K562 treated with DMSO at 1 percent for 24 hours (cell line): ENCODE data around the gene PCCA. TPM values are rescaled to one million over a fixed set of nuclear protein-coding genes. Genes with fewer than 3 reads are reported as not detected.

Experiments
- total RNA-seq: library from RNA; unstranded; fragments of 300-600 nt; gene quantifications from 2 replicates; pipeline ENCODE4 v1.2.3, GENCODE V29; 2022; ENCODE audit warnings: low read depth; ENCODE audit not compliant: insufficient read depth

The PCCA gene, protein sequence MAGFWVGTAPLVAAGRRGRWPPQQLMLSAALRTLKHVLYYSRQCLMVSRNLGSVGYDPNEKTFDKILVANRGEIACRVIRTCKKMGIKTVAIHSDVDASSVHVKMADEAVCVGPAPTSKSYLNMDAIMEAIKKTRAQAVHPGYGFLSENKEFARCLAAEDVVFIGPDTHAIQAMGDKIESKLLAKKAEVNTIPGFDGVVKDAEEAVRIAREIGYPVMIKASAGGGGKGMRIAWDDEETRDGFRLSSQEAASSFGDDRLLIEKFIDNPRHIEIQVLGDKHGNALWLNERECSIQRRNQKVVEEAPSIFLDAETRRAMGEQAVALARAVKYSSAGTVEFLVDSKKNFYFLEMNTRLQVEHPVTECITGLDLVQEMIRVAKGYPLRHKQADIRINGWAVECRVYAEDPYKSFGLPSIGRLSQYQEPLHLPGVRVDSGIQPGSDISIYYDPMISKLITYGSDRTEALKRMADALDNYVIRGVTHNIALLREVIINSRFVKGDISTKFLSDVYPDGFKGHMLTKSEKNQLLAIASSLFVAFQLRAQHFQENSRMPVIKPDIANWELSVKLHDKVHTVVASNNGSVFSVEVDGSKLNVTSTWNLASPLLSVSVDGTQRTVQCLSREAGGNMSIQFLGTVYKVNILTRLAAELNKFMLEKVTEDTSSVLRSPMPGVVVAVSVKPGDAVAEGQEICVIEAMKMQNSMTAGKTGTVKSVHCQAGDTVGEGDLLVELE
- 6.5 and 13.4 TPM in 2 replicates for total RNA-seq

DNA sequence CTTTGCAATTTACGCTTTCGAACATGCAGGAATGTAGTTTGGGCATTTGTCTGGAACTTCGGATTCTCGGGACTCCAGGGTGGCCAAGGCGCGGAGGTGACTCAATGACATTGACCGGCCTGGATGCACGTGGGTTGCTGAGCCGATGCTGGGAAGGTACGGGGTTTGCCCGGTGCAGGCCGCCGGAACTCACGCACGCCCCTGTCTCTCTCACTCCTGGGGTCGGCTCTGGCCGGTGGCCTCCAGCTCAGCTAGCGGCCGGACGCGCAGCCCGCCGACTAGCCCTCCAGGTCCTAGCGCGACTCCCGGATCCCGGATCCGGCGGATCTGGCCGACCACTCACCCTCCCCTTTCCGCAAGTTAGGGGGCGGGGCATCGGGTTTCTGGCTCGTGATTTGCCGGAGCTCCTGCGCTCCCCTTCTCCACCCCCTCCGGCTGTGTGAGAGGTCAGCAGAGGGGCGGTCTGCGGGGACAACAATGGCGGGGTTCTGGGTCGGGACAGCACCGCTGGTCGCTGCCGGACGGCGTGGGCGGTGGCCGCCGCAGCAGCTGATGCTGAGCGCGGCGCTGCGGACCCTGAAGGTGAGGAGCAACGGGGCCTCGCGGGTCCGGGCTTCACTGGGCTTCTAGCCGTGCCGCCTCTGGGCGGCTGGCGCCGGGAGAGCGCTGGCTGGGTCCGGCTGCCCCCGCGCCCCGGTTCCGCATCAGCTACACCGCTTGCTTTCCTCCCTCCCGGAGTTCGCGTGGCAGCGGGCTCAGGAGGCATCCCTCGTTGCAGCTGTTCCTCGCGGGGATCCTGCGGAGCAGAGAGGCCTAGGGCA lies at the start of gene PCCA:
Gene PCCA, plus strand, starts transcription at position 450 of the 821 bp plus-strand sequence. Its CDS starts 28 bp downstream, at position 478.

Other genes with a start within 250 kb of the PCCA start
- gene ZIC5, start 117.3 kb upstream of the PCCA start, total RNA-seq, result 0.23 and 0.73 TPM in 2 replicates
- 6.3 and 7.1 TPM in 2 replicates for gene ZIC2, start 107.3 kb upstream of the PCCA start, total RNA-seq